Adrenal gland (tissue), 12 donors: ENCODE measurements around the gene CDH20. TPM values are rescaled to one million over a fixed set of nuclear protein-coding genes. Genes with fewer than 3 reads are reported as not detected.

ENCODE experiments used
- DNase-seq, 7 donors: peaks; one replicate each; pipeline ENCODE4 v3.0.0-alpha.2; 2019 to 2020
- H3K27ac ChIP-seq, 5 donors: fragments of 200-600 bp; sonication (generic) in 4 of 5; 1 replicate in 3 of 5; 2 replicates in 2 of 5; pipeline versions ENCODE4 v1.5.1 to v1.8.0; 2016 to 2020; ENCODE audit warnings: mild to moderate bottlenecking in 1 of 5
- H3K27me3 ChIP-seq: fragments of 200-600 bp; 2 replicates; pipeline ENCODE4 v1.8.0; 2021
- H3K36me3 ChIP-seq, 2 donors: fragments of 200-600 bp; replicated peaks in 1 of 2; 1 replicate in 1 of 2; 2 replicates in 1 of 2; pipeline versions ENCODE4 v1.5.1 to v1.8.0; 2018 to 2022
- H3K4me1 ChIP-seq, 2 donors: fragments of 200-600 bp; replicated peaks in 1 of 2; 1 replicate in 1 of 2; 2 replicates in 1 of 2; pipeline versions ENCODE4 v1.5.1 to v1.8.0; 2018 to 2021
- H3K4me3 ChIP-seq, 4 donors: fragments of 200-600 bp; sonication (generic) in 3 of 4; one replicate each; pipeline ENCODE4 v1.5.1; 2016 to 2018
- H3K9me3 ChIP-seq, 3 donors: fragments of 200-600 bp; sonication (generic) in 1 of 3; replicated peaks in 1 of 3; 1 replicate in 2 of 3; 2 replicates in 1 of 3; pipeline versions ENCODE4 v1.5.1 to v1.8.0; 2016 to 2021
- CTCF ChIP-seq, 6 experiments: fragments of 450-650 bp in 4 of 6; fragments of 200-600 bp in 2 of 6; sonication (generic) in 1 of 6; IDR thresholded peaks; 1 replicate in 5 of 6; 2 replicates in 1 of 6; pipeline versions ENCODE4 v1.5.1 to v1.8.0; 2016 to 2021; ENCODE audit warnings: antibody characterized with exemption in 6 of 6, mild to moderate bottlenecking in 2 of 6, moderate library complexity in 1 of 6
- POLR2A ChIP-seq, 2 donors: fragments of 450-650 bp; IDR thresholded peaks; one replicate each; pipeline ENCODE4 v1.6.1; 2017; ENCODE audit warnings: antibody characterized with exemption in 2 of 2, mild to moderate bottlenecking in 2 of 2, moderate library complexity in 1 of 2
- WGBS, 4 donors: extraction: QIAGEN DNeasy Blood & Tissue Kit in 2 of 4; methylation state at CpG; one replicate each; pipeline versions ENCODE4 v1.1.5 to v1.1.7; 2013 to 2017; 5-methylcytosine and 5-hydroxymethylcytosine counted together
- intact Hi-C, 2 donors: fragments of 100-400 bp; cut with DNase I; formaldehyde crosslinking; loops; one replicate each; pipeline versions ENCODE4 v1.14.1 to v1.15.0; 2022 to 2023
- polyA plus RNA-seq, 3 donors: library from polyadenylated mRNA; stranded (reverse); fragments of 200-250 nt in 2 of 3; fragments of 350-450 nt in 1 of 3; fragmentation: Illumina TruSeq in 1 of 3; extraction: RNeasy Lipid Tissue Mini Kit (QIAGEN cat#74804) in 1 of 3; gene quantifications; one replicate each; pipeline ENCODE4 v1.2.3, GENCODE V29; 2013 to 2014
- total RNA-seq, 9 donors: library from RNA; depleted of rRNA in 4 of 9; stranded (reverse); fragments of >200 nt in 4 of 9; fragments of 120-200 nt in 1 of 9; fragmentation: NEBNext Ultra II Directional in 1 of 9; extraction: Animal tissue kit (Norgen Biotek cat#: 25700) in 1 of 9; gene quantifications; one replicate each; pipeline versions ENCODE4 v1.1.0 to v1.2.4, GENCODE V29; 2013 to 2023
- donor health status: healthy with polysubstance abuse.
- donor health status: Bipolar disorder and iron deficiency.
- donor health status: DM: yes; HTN: yes; CAD: no.
- donor health status: DM: no; HTN: no; CAD: no.
- donor health status: DM: no; HTN: no; CAD: no.
- donor health status: DM: yes; HTN: yes; CAD: no.

CDH20 gene
- total and polyA plus RNA-seq, 12 donors: 0.07 to 11.6 (median 0.29) TPM; not detected in 2

GRCh38 chr18:61419763-61420162 is 86.5 kb downstream of the CDH20 start:
- H3K4me1 ChIP-seq: no peaks in the 10 kb centered on the region
- intact Hi-C loops: no loop called here
- no peak for DNase-seq
- H3K27me3 ChIP-seq: no peaks in the 10 kb centered on the region
- no peaks in the 10 kb centered on the region for H3K9me3 ChIP-seq
- TF ChIP-seq CTCF (IDR thresholded peaks at IDR 0.05) (no peak), POLR2A (IDR thresholded peaks at IDR 0.05) (no peak)
- H3K27ac ChIP-seq: no peak overlapping the region
- WGBS, 4 donors: 85 to 93% (median 89%) methylated on average over 1 of the region's 1 CpG
- H3K36me3 ChIP-seq: no peaks in the 10 kb centered on the region
- H3K4me3 ChIP-seq: no peak overlapping the region

- no peak for DNase-seq
- Histone ChIP-seq H3K27ac (no peak overlapping the region), H3K9me3 (no peaks in the 10 kb centered on the region), H3K36me3 (no peaks in the 10 kb centered on the region), H3K4me1 (no peaks in the 10 kb centered on the region), H3K27me3 (no peaks in the 10 kb centered on the region), H3K4me3 (no peak overlapping the region)
- TF ChIP-seq POLR2A (IDR thresholded peaks at IDR 0.05) (no peak), CTCF (IDR thresholded peaks at IDR 0.05) (no peak)
- intact Hi-C loops: no loop called here
- 87 to 93% (median 91%) methylated on average over 7 of the region's 7 CpGs for WGBS, 4 donors
These were observed 87.1 kb downstream of the CDH20 start for GRCh38 chr18:61420218-61420885.

DNA sequence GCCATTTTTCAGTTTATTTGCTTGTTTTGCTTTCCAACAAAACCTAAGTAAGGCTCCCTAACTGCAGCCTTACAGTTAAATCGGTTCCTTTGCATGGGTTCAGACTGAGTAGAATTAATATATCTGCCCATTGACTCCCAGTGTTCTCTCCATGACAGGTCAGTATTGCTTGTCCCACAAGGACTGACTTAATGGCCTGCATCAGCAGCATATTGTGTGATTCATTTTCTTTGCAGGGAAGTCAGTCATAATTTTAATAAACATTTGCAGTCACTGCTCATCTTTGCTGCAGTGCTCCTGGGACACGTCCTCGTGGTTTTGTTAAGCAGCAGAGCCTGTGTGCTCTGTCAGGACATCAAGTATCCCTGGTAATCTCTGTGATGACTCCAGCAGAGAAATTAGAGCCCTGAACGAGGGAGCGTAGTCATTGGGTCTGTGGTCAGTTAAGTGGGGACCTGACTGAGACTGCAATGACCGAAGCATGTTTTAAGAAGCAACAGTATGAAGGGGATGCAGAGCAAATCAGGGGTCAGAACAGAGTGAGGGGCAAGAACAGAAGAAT is 93.3 kb downstream of the CDH20 start:
- no peaks in the 10 kb centered on the region for H3K27me3 ChIP-seq
- intact Hi-C loops: no loop called here
- no peaks in the 10 kb centered on the region for H3K9me3 ChIP-seq
- TF ChIP-seq CTCF (IDR thresholded peaks at IDR 0.05) (no peak), POLR2A (IDR thresholded peaks at IDR 0.05) (no peak)
- H3K4me3 ChIP-seq: no peak overlapping the region
- 78 to 89% (median 84%) methylated on average over 6 of the region's 6 CpGs for WGBS, 4 donors
- no peak overlapping the region for H3K27ac ChIP-seq
- H3K36me3 ChIP-seq: no peaks in the 10 kb centered on the region
- no peaks in the 10 kb centered on the region for H3K4me1 ChIP-seq
- DNase-seq: no peak

DNA sequence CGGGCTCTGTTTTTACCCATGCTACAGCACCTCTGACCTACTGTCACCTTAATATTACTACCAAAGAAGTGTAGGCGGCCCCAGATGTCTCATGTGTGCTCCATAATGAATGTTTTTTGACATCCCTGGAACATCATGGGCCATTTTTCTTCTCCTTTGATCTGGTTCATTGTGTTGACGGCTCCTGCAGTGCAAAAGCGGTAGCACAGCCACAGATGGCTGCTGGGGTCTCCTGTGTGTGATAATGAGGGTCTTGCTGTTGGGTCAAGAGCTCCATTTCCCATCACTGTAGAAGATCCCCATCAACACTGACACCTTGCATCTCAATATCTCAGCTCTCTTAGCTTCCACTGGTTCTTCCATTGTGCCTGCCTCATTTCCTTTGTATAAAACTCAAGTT is 95.0 kb downstream of the CDH20 start:
- DNase-seq: no peak
- no peaks in the 10 kb centered on the region for H3K36me3 ChIP-seq
- 72 to 93% (median 80%) methylated on average over 4 of the region's 4 CpGs for WGBS, 4 donors
- intact Hi-C loops: no loop called here
- H3K27ac ChIP-seq: no peak overlapping the region
- no peaks in the 10 kb centered on the region for H3K4me1 ChIP-seq
- H3K27me3 ChIP-seq: no peaks in the 10 kb centered on the region
- TF ChIP-seq CTCF (IDR thresholded peaks at IDR 0.05): no peak
- no peak for TF ChIP-seq POLR2A (IDR thresholded peaks at IDR 0.05)
- no peaks in the 10 kb centered on the region for H3K9me3 ChIP-seq
- no peak overlapping the region for H3K4me3 ChIP-seq
